Measurements from ENCODE around the gene RSPH3.
"Not testable (repeated sequence)": the region's sequence is repeated elsewhere in the genome, so short reads cannot be mapped to it uniquely, and the experiment has no call there.

The RSPH3 gene

GRCh38 chr6:159005436-159005835 lies 5.4 kb upstream of the RSPH3 start:
- H3K27ac ChIP-seq: no peak overlapping the region
- no peak for TF ChIP-seq CTCF (conservative IDR thresholded peaks at IDR 0.05)
- no peak for TF ChIP-seq ZFX (IDR thresholded peaks at IDR 0.05)

GRCh38 chr6:159004592-159004991 lies 4.6 kb upstream of the RSPH3 start:
- H3K27ac ChIP-seq: no peak overlapping the region
- TF ChIP-seq ZFX (IDR thresholded peaks at IDR 0.05) (no peak), CTCF (conservative IDR thresholded peaks at IDR 0.05) (no peak)

- no peak overlapping the region for H3K27ac ChIP-seq
- TF ChIP-seq ZFX (IDR thresholded peaks at IDR 0.05) (no peak), CTCF (conservative IDR thresholded peaks at IDR 0.05) (no peak)
Measured at GRCh38 chr6:159002432-159003155, 2.6 kb upstream of the RSPH3 start.

DNA sequence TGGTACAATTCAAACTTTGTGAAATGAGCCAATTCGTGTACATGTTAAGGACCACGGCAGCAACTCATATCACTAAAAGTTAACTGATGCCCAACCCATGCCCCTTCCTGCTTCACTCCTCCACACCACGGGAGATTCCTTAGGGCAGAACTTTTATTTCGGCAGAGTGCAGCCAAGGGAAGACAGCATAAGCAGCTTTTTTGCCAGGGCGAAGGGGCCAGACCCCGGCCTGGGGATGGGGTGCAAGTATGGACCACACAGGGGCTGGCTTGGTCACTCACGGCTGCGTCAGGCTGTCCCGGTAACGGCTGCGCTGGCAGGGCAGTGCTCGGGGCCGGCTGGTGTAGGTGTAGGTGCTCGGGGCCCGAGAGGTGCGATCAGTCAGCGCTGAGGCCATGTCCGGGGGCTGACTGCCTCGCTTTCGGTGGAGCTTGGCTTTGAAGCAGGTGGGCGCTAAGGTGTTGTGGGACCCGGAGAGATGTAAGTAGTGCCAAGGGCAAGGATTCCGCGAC lies 792 bp downstream of the RSPH3 start:
- peak overlapping the region; percentile 73 for H3K27ac ChIP-seq
- TF ChIP-seq CTCF (conservative IDR thresholded peaks at IDR 0.05) (no peak), ZFX (IDR thresholded peaks at IDR 0.05) (no peak)

DNA sequence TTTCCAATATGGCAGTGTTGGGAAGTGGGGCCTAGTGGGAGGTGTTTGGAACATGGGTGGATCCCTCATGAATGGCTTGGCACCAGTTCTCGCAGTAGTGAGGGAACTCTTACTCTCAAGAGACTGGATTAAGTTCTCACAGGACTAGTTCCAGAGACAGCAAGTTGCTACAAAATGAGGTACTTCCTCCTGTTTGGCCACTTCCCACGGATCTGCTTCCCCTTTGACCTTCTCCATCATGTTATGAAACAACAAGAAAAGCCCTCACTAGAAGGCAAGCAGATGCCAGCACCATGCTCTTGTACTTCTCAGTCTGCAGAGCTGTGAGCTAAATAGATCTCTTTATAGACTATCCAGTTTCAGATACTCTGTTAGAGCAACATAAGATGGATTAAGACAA lies 3.1 kb downstream of the RSPH3 start:
- no peak overlapping the region for H3K27ac ChIP-seq
- TF ChIP-seq ZFX (IDR thresholded peaks at IDR 0.05): no peak
- no peak for TF ChIP-seq CTCF (conservative IDR thresholded peaks at IDR 0.05)

GRCh38 chr6:158993639-158994038 lies 6.4 kb downstream of the RSPH3 start:
- TF ChIP-seq CTCF (conservative IDR thresholded peaks at IDR 0.05) (no peak), ZFX (IDR thresholded peaks at IDR 0.05) (no peak)
- H3K27ac ChIP-seq: no peak overlapping the region

DNA sequence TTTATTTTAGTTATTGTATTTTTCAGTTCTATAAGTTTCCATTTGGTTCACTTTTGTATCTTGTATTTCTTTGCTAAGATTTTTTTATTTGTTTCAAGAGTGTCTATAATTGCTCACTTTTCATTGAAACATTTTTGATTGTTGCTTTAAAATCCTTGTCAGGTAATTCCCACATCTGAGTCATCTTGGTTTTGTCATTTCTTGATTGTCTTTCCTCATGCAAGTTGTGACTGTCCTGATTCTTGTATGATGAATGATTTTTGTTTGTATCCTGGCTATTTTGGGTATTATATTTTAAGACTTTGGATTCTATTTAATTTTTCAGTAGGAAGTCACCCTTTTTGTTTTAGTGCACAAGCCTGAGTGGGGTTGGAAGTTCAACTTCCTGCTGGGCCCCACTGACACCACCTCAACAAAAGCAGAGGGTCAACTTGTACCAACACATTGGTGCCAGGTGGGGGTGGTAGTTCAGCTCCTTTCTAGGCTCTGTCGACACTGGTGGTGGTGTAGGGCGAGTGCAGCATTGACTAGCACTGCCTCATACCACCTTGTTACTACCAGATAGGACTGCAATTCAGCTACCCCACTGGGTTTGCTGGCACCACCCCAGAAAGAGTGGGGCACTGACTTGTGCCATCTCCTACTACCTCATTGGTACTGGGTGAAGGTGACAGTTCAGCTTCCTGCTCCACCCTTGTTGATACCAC lies 8.8 kb downstream of the RSPH3 start:
- no peak overlapping the region for H3K27ac ChIP-seq
- TF ChIP-seq ZFX (IDR thresholded peaks at IDR 0.05): no peak
- no peak for TF ChIP-seq CTCF (conservative IDR thresholded peaks at IDR 0.05)

GRCh38 chr6:158989711-158990110 lies 10.3 kb downstream of the RSPH3 start:
- H3K27ac ChIP-seq: not testable (repeated sequence)

All from C4-2B (cell line).